Uterus (tissue), 4 donors: ENCODE data around the gene TMEM165. TPM values are rescaled to one million over a fixed set of nuclear protein-coding genes. Genes with fewer than 3 reads are reported as not detected.

ENCODE experiments used
- DNase-seq, 2 donors: peaks; one replicate each; pipeline ENCODE4 v3.0.0-alpha.2; 2019 to 2020
- H3K27ac ChIP-seq, 2 donors: fragments of 200-600 bp; sonication (generic); 1 replicate in 1 of 2; 2 replicates in 1 of 2; pipeline ENCODE4 v1.5.1; 2016 to 2018
- H3K27me3 ChIP-seq, 2 donors: fragments of 200-600 bp; sonication (generic); one replicate each; pipeline ENCODE4 v1.5.1; 2018 to 2019; ENCODE audit warnings: control low read depth in 1 of 2
- H3K36me3 ChIP-seq, 2 donors: fragments of 200-600 bp; sonication (generic); one replicate each; pipeline ENCODE4 v1.5.1; 2019; ENCODE audit warnings: control low read depth in 1 of 2
- H3K4me1 ChIP-seq, 2 donors: fragments of 200-600 bp; sonication (generic); one replicate each; pipeline ENCODE4 v1.5.1; 2018 to 2019; ENCODE audit warnings: control low read depth in 1 of 2
- H3K4me3 ChIP-seq, 2 donors: fragments of 200-600 bp; sonication (generic); 1 replicate in 1 of 2; 2 replicates in 1 of 2; pipeline ENCODE4 v1.5.1; 2018 to 2019; ENCODE audit warnings: mild to moderate bottlenecking in 1 of 2
- H3K9me3 ChIP-seq, 2 donors: fragments of 200-600 bp; sonication (generic); one replicate each; pipeline ENCODE4 v1.5.1; 2019; ENCODE audit warnings: control low read depth in 1 of 2
- CTCF ChIP-seq, 4 experiments: fragments of 200-600 bp in 2 of 4; fragments of 450-650 bp in 2 of 4; sonication (generic) in 2 of 4; IDR thresholded peaks; one replicate each; pipeline ENCODE4 v1.5.1; 2016 to 2019; ENCODE audit warnings: antibody characterized with exemption in 4 of 4, mild to moderate bottlenecking in 2 of 4, moderate library complexity in 1 of 4
- POLR2A ChIP-seq, 2 donors: fragments of 450-650 bp; IDR thresholded peaks; one replicate each; pipeline ENCODE4 v1.6.1; 2016; ENCODE audit warnings: antibody characterized with exemption in 2 of 2, mild to moderate bottlenecking in 1 of 2, moderate library complexity in 1 of 2
- intact Hi-C: fragments of 100-400 bp; cut with DNase I; formaldehyde crosslinking; loops from one replicate; pipeline ENCODE4 v1.15.1; 2023; ENCODE audit warnings: low total_unique reads
- total RNA-seq, 4 donors: library from RNA; depleted of rRNA in 3 of 4; stranded (reverse); fragments of >200 nt in 3 of 4; gene quantifications; one replicate each; pipeline versions ENCODE4 v1.1.0 to v1.2.4, GENCODE V29; 2014 to 2023
- donor health status: DM: yes; HTN: yes; CAD: no.

Gene TMEM165
- total RNA-seq, 4 donors from 2014 or later: 123 to 191 (median 145) TPM

GRCh38 chr4:55447831-55448230 is 52.1 kb downstream of the TMEM165 start:
- intact Hi-C loops: no loop called here
- no peak for DNase-seq
- H3K4me3 ChIP-seq: no peak overlapping the region
- H3K36me3 ChIP-seq: no peaks in the 10 kb centered on the region
- no peaks in the 10 kb centered on the region for H3K4me1 ChIP-seq
- H3K9me3 ChIP-seq: no peaks in the 10 kb centered on the region
- no peak overlapping the region for H3K27ac ChIP-seq
- no peaks in the 10 kb centered on the region for H3K27me3 ChIP-seq
- TF ChIP-seq CTCF (IDR thresholded peaks at IDR 0.05) (no peak), POLR2A (IDR thresholded peaks at IDR 0.05) (no peak)

- Histone ChIP-seq H3K4me1 (no peaks in the 10 kb centered on the region), H3K27ac (no peak overlapping the region), H3K4me3 (no peak overlapping the region), H3K36me3 (no peaks in the 10 kb centered on the region), H3K9me3 (no peaks in the 10 kb centered on the region), H3K27me3 (no peaks in the 10 kb centered on the region)
- no peak for DNase-seq
- intact Hi-C loops: no loop called here
- TF ChIP-seq POLR2A (IDR thresholded peaks at IDR 0.05) (no peak), CTCF (IDR thresholded peaks at IDR 0.05) (no peak)
These were observed 54.8 kb downstream of the TMEM165 start for GRCh38 chr4:55450566-55450965.

- H3K27me3 ChIP-seq: no peaks in the 10 kb centered on the region
- DNase-seq: no peak
- intact Hi-C loops: no loop called here
- H3K4me1 ChIP-seq: no peaks in the 10 kb centered on the region
- H3K36me3 ChIP-seq: no peaks in the 10 kb centered on the region
- no peaks in the 10 kb centered on the region for H3K9me3 ChIP-seq
- H3K27ac ChIP-seq: no peak overlapping the region
- TF ChIP-seq CTCF (IDR thresholded peaks at IDR 0.05) (no peak), POLR2A (IDR thresholded peaks at IDR 0.05) (no peak)
- no peak overlapping the region for H3K4me3 ChIP-seq
These were observed 62.4 kb downstream of the TMEM165 start for GRCh38 chr4:55458164-55458563.

- H3K27me3 ChIP-seq: no peaks in the 10 kb centered on the region
- intact Hi-C loops: no loop called here
- no peak for DNase-seq
- H3K36me3 ChIP-seq: no peaks in the 10 kb centered on the region
- no peak overlapping the region for H3K4me3 ChIP-seq
- H3K27ac ChIP-seq: no peak overlapping the region
- no peaks in the 10 kb centered on the region for H3K4me1 ChIP-seq
- no peaks in the 10 kb centered on the region for H3K9me3 ChIP-seq
- TF ChIP-seq CTCF (IDR thresholded peaks at IDR 0.05) (no peak), POLR2A (IDR thresholded peaks at IDR 0.05) (no peak)
These were observed 62.9 kb downstream of the TMEM165 start for GRCh38 chr4:55458611-55459010.

- H3K36me3 ChIP-seq: no peaks in the 10 kb centered on the region
These were observed 70.2 kb downstream of the TMEM165 start for GRCh38 chr4:55466001-55466400.

More at GRCh38 chr4:55466001-55466400, 70.2 kb downstream of the TMEM165 start:
- Histone ChIP-seq H3K9me3 (no peaks in the 10 kb centered on the region), H3K27me3 (no peaks in the 10 kb centered on the region), H3K4me1 (no peaks in the 10 kb centered on the region), H3K27ac (no peak overlapping the region), H3K4me3 (no peak overlapping the region)
- no peak for TF ChIP-seq CTCF (IDR thresholded peaks at IDR 0.05)
- no peak for TF ChIP-seq POLR2A (IDR thresholded peaks at IDR 0.05)
- DNase-seq: no peak
- intact Hi-C loops: no loop called here
